CD4-positive, alpha-beta T cell (primary cell): Measurements from ENCODE around the gene EIF2A. TPM values are rescaled to one million over a fixed set of nuclear protein-coding genes. Genes with fewer than 3 reads are reported as not detected.

Source experiments
- ATAC-seq: fragments of 200-7000 bp; cut with Tn5 transposase; one replicate; pipeline ENCODE4 v1.10.0; 2022; ENCODE audit warnings: mild to moderate bottlenecking; ENCODE audit not compliant: poor library complexity
- CTCF ChIA-PET: fragments of 350-600 bp; sonication (Branson Sonifier 250); formaldehyde crosslinking; loops from one replicate; lab custom pipeline; 2021; ENCODE audit warnings: antibody characterized with exemption, inconsistent platforms; lab: Charles Lee
- POLR2A ChIA-PET: fragments of 350-600 bp; sonication (Branson Sonifier 250); formaldehyde crosslinking; loops from one replicate; lab custom pipeline; 2021; ENCODE audit warnings: antibody characterized with exemption, inconsistent platforms; lab: Charles Lee
- DNase-seq, 14 experiments: peaks; one replicate each; pipeline ENCODE4 v3.0.0-alpha.2; 2013 to 2020; ENCODE audit warnings: mixed read lengths in 2 of 14
- H3K27ac ChIP-seq, 2 donors: one replicate each; pipeline versions ENCODE4 v1.5.1 to v1.7.0; 2013; ENCODE audit warnings: low read length in 2 of 2, low read depth in 1 of 2, mild to moderate bottlenecking in 1 of 2
- H3K27me3 ChIP-seq, 2 experiments: 1 replicate in 1 of 2; 2 replicates in 1 of 2; pipeline versions ENCODE4 v1.6.1 to v1.7.0; 2013; ENCODE audit warnings: low read length in 2 of 2, control low read depth in 1 of 2, mild to moderate bottlenecking in 1 of 2, moderate library complexity in 1 of 2; ENCODE audit not compliant: insufficient read depth in 2 of 2, control insufficient read depth in 1 of 2
- H3K36me3 ChIP-seq: one replicate; pipeline ENCODE4 v1.6.1; 2013; ENCODE audit warnings: low read length, control low read depth; ENCODE audit not compliant: insufficient read depth
- H3K4me1 ChIP-seq: one replicate; pipeline ENCODE4 v1.6.1; 2013; ENCODE audit warnings: low read length, control low read depth; ENCODE audit not compliant: insufficient read depth
- H3K4me3 ChIP-seq: one replicate; pipeline ENCODE4 v1.5.1; 2013; ENCODE audit warnings: mild to moderate bottlenecking, low read length, moderate library complexity
- H3K9me3 ChIP-seq, 2 experiments: 1 replicate in 1 of 2; 2 replicates in 1 of 2; pipeline versions ENCODE4 v1.6.1 to v1.7.0; 2013; ENCODE audit warnings: low read length in 2 of 2, mild to moderate bottlenecking in 2 of 2, control low read depth in 1 of 2, moderate library complexity in 1 of 2; ENCODE audit not compliant: control insufficient read depth in 1 of 2, insufficient read depth in 1 of 2
- H3K27ac Mint-ChIP-seq: one replicate; pipeline ENCODE4 v1.8.0; 2020; ENCODE audit warnings: mixed read lengths
- H3K27me3 Mint-ChIP-seq: one replicate; pipeline ENCODE4 v1.8.0; 2021; ENCODE audit warnings: mixed read lengths
- H3K36me3 Mint-ChIP-seq: one replicate; pipeline ENCODE4 v1.8.0; 2021; ENCODE audit warnings: low read depth, mixed read lengths
- H3K4me1 Mint-ChIP-seq: one replicate; pipeline ENCODE4 v1.8.0; 2021; ENCODE audit warnings: low read depth, mixed read lengths
- H3K4me3 Mint-ChIP-seq: one replicate; pipeline ENCODE4 v1.8.0; 2020; ENCODE audit warnings: mild to moderate bottlenecking, mixed read lengths
- H3K9me3 Mint-ChIP-seq: one replicate; pipeline ENCODE4 v1.8.0; 2020; ENCODE audit warnings: mixed read lengths
- CTCF ChIP-seq: fragments of 200-600 bp; IDR thresholded peaks from one replicate; pipeline ENCODE4 v1.8.0; 2022; ENCODE audit warnings: antibody characterized with exemption, mild to moderate bottlenecking
- intact Hi-C, 2 experiments: fragments of 100-400 bp; cut with DNase I in 1 of 2; cut with micrococcal nuclease in 1 of 2; formaldehyde crosslinking; loops; one replicate each; pipeline versions ENCODE4 v1.15.1 to v1.9.0; 2023 to 2025; cut with DNase I, micrococcal nuclease
- total RNA-seq, 174 experiments: library from RNA in 2 of 174; stranded (reverse) in 2 of 174; gene quantifications; one replicate each; pipeline ENCODE4 v1.2.3 and lab custom pipeline; 2021 to 2026

EIF2A gene
- total RNA-seq, 2 experiments from 2014 or later: 115 to 122 TPM

- Histone ChIP-seq H3K27ac (no peak overlapping the region), H3K9me3 (no peaks in the 10 kb centered on the region), H3K4me3 (no peak overlapping the region), H3K4me1 (no peaks in the 10 kb centered on the region), H3K27me3 (no peaks in the 10 kb centered on the region), H3K36me3 (peaks cover 11% of the 10 kb centered on the region)
- intact Hi-C loops: no loop called here
- CTCF ChIA-PET: no interaction called here
- no peak overlapping the region for H3K4me3 Mint-ChIP-seq
- H3K36me3 Mint-ChIP-seq: peaks cover 34% of the 10 kb centered on the region
- ATAC-seq: peak; percentile 24
- H3K4me1 Mint-ChIP-seq: peaks cover 14% of the 10 kb centered on the region
- no peak for TF ChIP-seq CTCF
- POLR2A ChIA-PET: interaction anchor here (1.0 to 1.4 kb wide), 3 partner anchors 13 to 43 kb away, joined by 3 to 5 read pairs (median 3); partner anchors contain the start of genes EIF2A, SELENOT and SERP1
- DNase-seq: no peak
- no peaks in the 10 kb centered on the region for H3K9me3 Mint-ChIP-seq
- peak overlapping the region; percentile 40 for H3K27ac Mint-ChIP-seq
- H3K27me3 Mint-ChIP-seq: no peaks in the 10 kb centered on the region
These were observed 43.2 kb downstream of the EIF2A start for GRCh38 chr3:150589759-150590158.

GRCh38 chr3:150594150-150594549 lies 47.6 kb downstream of the EIF2A start:
- H3K4me3 Mint-ChIP-seq: no peak overlapping the region
- DNase-seq (no peak), ATAC-seq (no peak)
- ChIA-PET CTCF (no interaction called here), POLR2A (interaction anchor here (3.0 kb wide), 1 partner anchor 8 kb away, joined by 21 read pairs; the partner anchor contains the start of gene SELENOT)
- no peaks in the 10 kb centered on the region for H3K36me3 ChIP-seq
- no peaks in the 10 kb centered on the region for H3K27me3 Mint-ChIP-seq
- H3K4me3 ChIP-seq: no peak overlapping the region
- no peak overlapping the region for H3K27ac ChIP-seq
- no peak for TF ChIP-seq CTCF
- no peaks in the 10 kb centered on the region for H3K27me3 ChIP-seq
- no peaks in the 10 kb centered on the region for H3K36me3 Mint-ChIP-seq
- H3K9me3 ChIP-seq: no peaks in the 10 kb centered on the region
- peaks cover 6% of the 10 kb centered on the region for H3K4me1 Mint-ChIP-seq
- no peaks in the 10 kb centered on the region for H3K9me3 Mint-ChIP-seq
- intact Hi-C loops: no loop called here
- H3K4me1 ChIP-seq: no peaks in the 10 kb centered on the region
- no peak overlapping the region for H3K27ac Mint-ChIP-seq

- no peak for TF ChIP-seq CTCF
- Mint-ChIP-seq H3K36me3 (peaks cover under 1% of the 10 kb centered on the region), H3K4me3 (no peak overlapping the region), H3K27me3 (no peaks in the 10 kb centered on the region), H3K4me1 (peaks cover 19% of the 10 kb centered on the region), H3K27ac (no peak overlapping the region), H3K9me3 (no peaks in the 10 kb centered on the region)
- no peak overlapping the region for H3K4me3 ChIP-seq
- ChIA-PET CTCF (interaction anchor here (0.7 to 1.2 kb wide), 2 partner anchors 15 to 19 kb away, joined by 3 read pairs; no protein-coding TSS in a partner anchor), POLR2A (interaction anchor here (0.6 kb wide), 1 partner anchor 439 kb away, joined by 3 read pairs; no protein-coding TSS in a partner anchor)
- no peaks in the 10 kb centered on the region for H3K9me3 ChIP-seq
- intact Hi-C loops: loop anchor here in 1 of 2 experiments (2.0 kb wide), 1 partner anchor 17 kb away; no protein-coding TSS in a partner anchor
- H3K4me1 ChIP-seq: peaks cover 5% of the 10 kb centered on the region
- no peaks in the 10 kb centered on the region for H3K36me3 ChIP-seq
- no peaks in the 10 kb centered on the region for H3K27me3 ChIP-seq
- no peak for DNase-seq
- H3K27ac ChIP-seq: no peak overlapping the region
- ATAC-seq: no peak
These were observed 51.1 kb downstream of the EIF2A start for GRCh38 chr3:150597646-150598045.
